ENCODE measurements around the gene IRS2. TPM values are rescaled to one million over a fixed set of nuclear protein-coding genes. Genes with fewer than 3 reads are reported as not detected.

The IRS2 gene
- polyA plus RNA-seq, 1 donor (not counting 4 experiments of a cell fraction or from before 2014, with no cell fraction given) = 2.3 TPM

GRCh38 chr13:109707742-109708617 is 78.4 kb downstream of the IRS2 start:
- dilution Hi-C loops (cut with MboI; ENCODE audit: extremely low pct_ligation_motif_present, low sequenced_read_pairs) = no loop called here
- no peaks in the 10 kb centered on the region for H3K36me3 ChIP-seq (ENCODE audit: control insufficient read depth in 2 of 2, extremely low read depth in 1 of 2, insufficient read depth in 2 of 2, low read length in 2 of 2)
- no peak overlapping the region for H3K9ac ChIP-seq (ENCODE audit: control insufficient read depth, extremely low read depth, insufficient read depth, low read length)
- no peak for DNase-seq (ENCODE audit: low read depth, low spot score)
- peaks cover 3% of the 10 kb centered on the region for H3K9me3 ChIP-seq (ENCODE audit: control insufficient read depth, low read depth, low read length)
- TF ChIP-seq, protein P1, sequence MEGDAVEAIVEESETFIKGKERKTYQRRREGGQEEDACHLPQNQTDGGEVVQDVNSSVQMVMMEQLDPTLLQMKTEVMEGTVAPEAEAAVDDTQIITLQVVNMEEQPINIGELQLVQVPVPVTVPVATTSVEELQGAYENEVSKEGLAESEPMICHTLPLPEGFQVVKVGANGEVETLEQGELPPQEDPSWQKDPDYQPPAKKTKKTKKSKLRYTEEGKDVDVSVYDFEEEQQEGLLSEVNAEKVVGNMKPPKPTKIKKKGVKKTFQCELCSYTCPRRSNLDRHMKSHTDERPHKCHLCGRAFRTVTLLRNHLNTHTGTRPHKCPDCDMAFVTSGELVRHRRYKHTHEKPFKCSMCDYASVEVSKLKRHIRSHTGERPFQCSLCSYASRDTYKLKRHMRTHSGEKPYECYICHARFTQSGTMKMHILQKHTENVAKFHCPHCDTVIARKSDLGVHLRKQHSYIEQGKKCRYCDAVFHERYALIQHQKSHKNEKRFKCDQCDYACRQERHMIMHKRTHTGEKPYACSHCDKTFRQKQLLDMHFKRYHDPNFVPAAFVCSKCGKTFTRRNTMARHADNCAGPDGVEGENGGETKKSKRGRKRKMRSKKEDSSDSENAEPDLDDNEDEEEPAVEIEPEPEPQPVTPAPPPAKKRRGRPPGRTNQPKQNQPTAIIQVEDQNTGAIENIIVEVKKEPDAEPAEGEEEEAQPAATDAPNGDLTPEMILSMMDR (optimal IDR thresholded peaks at IDR 0.05 in 1 of 3, IDR thresholded peaks at IDR 0.05 in 1 of 3, conservative IDR thresholded peaks at IDR 0.05 in 1 of 3; ENCODE audit: extremely low read depth in 1 of 3, insufficient read depth in 2 of 3, low read length in 3 of 3) = no peak
- no peak for TF ChIP-seq EZH2 (IDR thresholded peaks at IDR 0.05; ENCODE audit: low read length)
- H3K27me3 ChIP-seq (ENCODE audit: control insufficient read depth, extremely low read depth, insufficient read depth, low read length) = no peaks in the 10 kb centered on the region
- no peak for FAIRE-seq
- H4K20me1 ChIP-seq (ENCODE audit: control insufficient read depth, extremely low read depth, insufficient read depth, low read length) = no peaks in the 10 kb centered on the region
- no peak overlapping the region for H3K4me2 ChIP-seq (ENCODE audit: control insufficient read depth, extremely low read depth, insufficient read depth, low read depth, low read length)
- H3K27ac ChIP-seq (ENCODE audit: control insufficient read depth, insufficient read depth, low read length) = no peak overlapping the region
- H3K4me1 ChIP-seq (ENCODE audit: control insufficient read depth, extremely low read depth, insufficient read depth, low read length) = no peaks in the 10 kb centered on the region
- no peaks in the 10 kb centered on the region for H3K9me1 ChIP-seq (ENCODE audit: control insufficient read depth, extremely low read depth, insufficient read depth, low read length)
- H3K4me3 ChIP-seq (ENCODE audit: control insufficient read depth in 2 of 3, extremely low read depth in 1 of 3, insufficient read depth in 2 of 3, low read depth in 1 of 3, low read length in 3 of 3) = no peak overlapping the region
- H2AFZ ChIP-seq (ENCODE audit: control insufficient read depth, low read length) = no peak overlapping the region
- H3K79me2 ChIP-seq (ENCODE audit: control insufficient read depth, insufficient read depth, low read length) = no peaks in the 10 kb centered on the region

DNA sequence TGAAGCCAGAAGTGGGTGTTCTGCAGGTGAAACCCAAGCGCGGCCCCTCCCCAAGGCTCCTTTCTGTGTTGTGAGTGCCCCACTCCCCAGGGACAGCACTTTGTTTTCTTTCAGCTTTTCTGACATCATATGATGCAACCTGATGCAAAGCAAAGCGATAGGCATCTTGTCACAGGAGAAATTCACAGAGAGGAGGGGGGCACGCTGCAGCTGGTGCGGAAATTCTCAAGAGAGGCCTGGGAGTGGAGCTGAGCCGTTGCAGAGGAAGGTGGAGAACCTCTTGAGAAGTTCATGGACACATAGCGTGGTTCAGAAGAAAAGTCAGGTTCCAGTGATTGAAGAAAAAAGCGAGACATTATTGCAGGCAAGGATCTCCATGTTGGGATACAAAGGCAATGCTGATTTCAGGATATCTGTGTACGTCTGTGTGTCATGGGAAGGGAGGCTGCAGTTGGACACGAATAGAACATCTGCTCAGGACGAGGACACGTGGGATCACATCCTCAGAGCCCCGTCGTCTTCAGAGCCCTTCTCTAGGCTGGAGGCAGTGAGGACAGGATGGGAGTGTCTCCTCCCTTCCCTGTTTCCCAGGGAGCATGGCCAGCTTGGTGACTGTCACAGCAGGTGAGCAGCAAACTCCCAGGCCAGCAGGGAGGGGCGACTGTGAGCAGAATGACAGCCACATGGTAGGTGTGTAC is 79.2 kb downstream of the IRS2 start:
- Histone ChIP-seq H3K79me2 (ENCODE audit: control insufficient read depth, insufficient read depth, low read length) (no peaks in the 10 kb centered on the region), H3K9me3 (ENCODE audit: control insufficient read depth, low read depth, low read length) (peaks cover 3% of the 10 kb centered on the region), H3K9me1 (ENCODE audit: control insufficient read depth, extremely low read depth, insufficient read depth, low read length) (no peaks in the 10 kb centered on the region), H3K4me1 (ENCODE audit: control insufficient read depth, extremely low read depth, insufficient read depth, low read length) (no peaks in the 10 kb centered on the region), H3K27ac (ENCODE audit: control insufficient read depth, insufficient read depth, low read length) (no peak overlapping the region), H3K36me3 (ENCODE audit: control insufficient read depth in 2 of 2, extremely low read depth in 1 of 2, insufficient read depth in 2 of 2, low read length in 2 of 2) (no peaks in the 10 kb centered on the region), H2AFZ (ENCODE audit: control insufficient read depth, low read length) (no peak overlapping the region), H3K4me2 (ENCODE audit: control insufficient read depth, extremely low read depth, insufficient read depth, low read depth, low read length) (no peak overlapping the region), H3K4me3 (ENCODE audit: control insufficient read depth in 2 of 3, extremely low read depth in 1 of 3, insufficient read depth in 2 of 3, low read depth in 1 of 3, low read length in 3 of 3) (no peak overlapping the region), H4K20me1 (ENCODE audit: control insufficient read depth, extremely low read depth, insufficient read depth, low read length) (no peaks in the 10 kb centered on the region), H3K27me3 (ENCODE audit: control insufficient read depth, extremely low read depth, insufficient read depth, low read length) (no peaks in the 10 kb centered on the region), H3K9ac (ENCODE audit: control insufficient read depth, extremely low read depth, insufficient read depth, low read length) (no peak overlapping the region)
- dilution Hi-C loops (cut with MboI; ENCODE audit: extremely low pct_ligation_motif_present, low sequenced_read_pairs) = no loop called here
- TF ChIP-seq, protein P1 (optimal IDR thresholded peaks at IDR 0.05 in 1 of 3, IDR thresholded peaks at IDR 0.05 in 1 of 3, conservative IDR thresholded peaks at IDR 0.05 in 1 of 3; ENCODE audit: extremely low read depth in 1 of 3, insufficient read depth in 2 of 3, low read length in 3 of 3) = no peak
- TF ChIP-seq EZH2 (IDR thresholded peaks at IDR 0.05; ENCODE audit: low read length) = no peak
- FAIRE-seq = no peak
- DNase-seq (ENCODE audit: low read depth, low spot score) = no peak
